CD14-positive monocyte (primary cell): ENCODE data around the gene UPB1. TPM values are rescaled to one million over a fixed set of nuclear protein-coding genes. Genes with fewer than 3 reads are reported as not detected.
"Not testable (repeated sequence)": the region's sequence is repeated elsewhere in the genome, so short reads cannot be mapped to it uniquely, and the experiment has no call there.

Experiments
- DNase-seq, 3 donors: peaks; one replicate each; pipeline ENCODE4 v3.0.0-alpha.2; 2011 to 2022
- H2AFZ ChIP-seq: 2 replicates; pipeline ENCODE4 v1.6.0; 2012; ENCODE audit warnings: mild to moderate bottlenecking, low read depth, low read length, inconsistent platforms; ENCODE audit not compliant: insufficient read depth, poor library complexity, severe bottlenecking
- H3K27ac ChIP-seq, 2 donors: 1 replicate in 1 of 2; 2 replicates in 1 of 2; pipeline ENCODE4 v1.5.1; 2012 to 2013; ENCODE audit warnings: low read length in 2 of 2, control low read depth in 1 of 2, inconsistent platforms in 1 of 2, low read depth in 1 of 2, mild to moderate bottlenecking in 1 of 2
- H3K27me3 ChIP-seq, 2 donors: one replicate each; pipeline versions ENCODE4 v1.6.0 to v1.6.1; 2011 to 2013; ENCODE audit warnings: low read length in 2 of 2; ENCODE audit not compliant: control insufficient read depth in 2 of 2, insufficient read depth in 2 of 2
- H3K36me3 ChIP-seq, 2 donors: replicated peaks in 1 of 2; 1 replicate in 1 of 2; 2 replicates in 1 of 2; pipeline versions ENCODE4 v1.5.1 to v1.6.1; 2012 to 2013; ENCODE audit warnings: low read length in 2 of 2, control low read depth in 1 of 2, inconsistent platforms in 1 of 2, mild to moderate bottlenecking in 1 of 2; ENCODE audit not compliant: insufficient read depth in 2 of 2, control insufficient read depth in 1 of 2
- H3K4me1 ChIP-seq, 2 donors: 1 replicate in 1 of 2; 2 replicates in 1 of 2; pipeline versions ENCODE4 v1.5.1 to v1.6.1; 2012 to 2013; ENCODE audit warnings: low read length in 2 of 2, control low read depth in 1 of 2, inconsistent platforms in 1 of 2, mild to moderate bottlenecking in 1 of 2, moderate library complexity in 1 of 2; ENCODE audit not compliant: insufficient read depth in 2 of 2, control insufficient read depth in 1 of 2
- H3K4me2 ChIP-seq: replicated peaks from 2 replicates; pipeline ENCODE3; 2012; ENCODE audit warnings: low read length, moderate library complexity, mild to moderate bottlenecking; ENCODE audit not compliant: poor library complexity, severe bottlenecking; ENCODE audit errors: extremely low read depth
- H3K4me3 ChIP-seq, 3 experiments: fragments of 200-600 bp in 1 of 3; sonication (generic) in 1 of 3; replicated peaks in 1 of 3; 1 replicate in 2 of 3; 2 replicates in 1 of 3; pipeline ENCODE4 v1.5.1; 2011 to 2013; ENCODE audit warnings: low read length in 3 of 3, mild to moderate bottlenecking in 3 of 3, control low read depth in 2 of 3, low read depth in 2 of 3, inconsistent platforms in 1 of 3, moderate library complexity in 1 of 3
- H3K79me2 ChIP-seq: 2 replicates; pipeline ENCODE4 v1.6.0; 2012; ENCODE audit warnings: mild to moderate bottlenecking, control low read depth, inconsistent platforms, low read length, moderate library complexity; ENCODE audit not compliant: insufficient read depth
- H3K9ac ChIP-seq: 2 replicates; pipeline ENCODE4 v1.6.0; 2017; ENCODE audit warnings: low read length, mild to moderate bottlenecking; ENCODE audit not compliant: insufficient read depth, poor library complexity, severe bottlenecking
- H3K9me3 ChIP-seq, 2 donors: replicated peaks in 1 of 2; 1 replicate in 1 of 2; 2 replicates in 1 of 2; pipeline versions ENCODE4 v1.5.1 to v1.6.1; 2012 to 2013; ENCODE audit warnings: low read length in 2 of 2, control low read depth in 1 of 2; ENCODE audit not compliant: control insufficient read depth in 1 of 2, insufficient read depth in 1 of 2
- H4K20me1 ChIP-seq: 2 replicates; pipeline ENCODE4 v1.6.0; 2012; ENCODE audit warnings: mild to moderate bottlenecking, low read length, control low read depth, moderate library complexity; ENCODE audit not compliant: insufficient read depth
- H3K27ac Mint-ChIP-seq, 7 donors: one replicate each; pipeline ENCODE4 v1.8.0; 2020; ENCODE audit warnings: mild to moderate bottlenecking in 7 of 7, mixed read lengths in 7 of 7, moderate library complexity in 6 of 7, inconsistent platforms in 2 of 7
- H3K27me3 Mint-ChIP-seq, 3 donors: one replicate each; pipeline ENCODE4 v1.8.0; 2021 to 2022; ENCODE audit warnings: low read depth in 3 of 3, mild to moderate bottlenecking in 3 of 3, mixed read lengths in 3 of 3, moderate library complexity in 3 of 3, inconsistent platforms in 1 of 3
- H3K36me3 Mint-ChIP-seq, 2 donors: one replicate each; pipeline ENCODE4 v1.8.0; 2020; ENCODE audit warnings: mixed read lengths in 2 of 2, inconsistent platforms in 1 of 2, mild to moderate bottlenecking in 1 of 2
- H3K4me1 Mint-ChIP-seq: one replicate; pipeline ENCODE4 v1.8.0; 2020; ENCODE audit warnings: mild to moderate bottlenecking, mixed read lengths
- H3K4me3 Mint-ChIP-seq, 2 donors: one replicate each; pipeline ENCODE4 v1.8.0; 2020; ENCODE audit warnings: mild to moderate bottlenecking in 2 of 2, mixed read lengths in 2 of 2, moderate library complexity in 1 of 2
- H3K9me3 Mint-ChIP-seq, 7 donors: one replicate each; pipeline ENCODE4 v1.8.0; 2020 to 2022; ENCODE audit warnings: mixed read lengths in 7 of 7, mild to moderate bottlenecking in 6 of 7, moderate library complexity in 6 of 7, inconsistent platforms in 2 of 7
- CTCF ChIP-seq: fragments of 200-600 bp; IDR thresholded peaks from one replicate; pipeline ENCODE4 v1.8.0; 2022; ENCODE audit warnings: antibody characterized with exemption, mild to moderate bottlenecking
- WGBS: methylation state at CpG from one replicate; pipeline ENCODE4 v1.1.5; 2013; ENCODE audit warnings: missing lambda C conversion rate; ENCODE audit not compliant: insufficient coverage; 5-methylcytosine and 5-hydroxymethylcytosine counted together
- intact Hi-C, 2 donors: fragments of 100-400 bp; cut with micrococcal nuclease; formaldehyde crosslinking; loops; one replicate each; pipeline versions ENCODE4 v1.15.0 to v1.15.1; 2023
- polyA plus RNA-seq, 3 donors: library from polyadenylated mRNA; depleted of rRNA in 1 of 3; unstranded in 2 of 3; stranded (reverse) in 1 of 3; fragments of 300-500 nt in 2 of 3; fragments of >200 nt in 1 of 3; fragmentation: Illumina TruSeq in 2 of 3; gene quantifications; 1 replicate in 2 of 3; 2 replicates in 1 of 3; pipeline ENCODE4 v1.2.3, GENCODE V29; 2012 to 2021

UPB1 gene
- polyA plus RNA-seq, 3 donors = 0.13 to 0.17 TPM; not detected in 1

DNA sequence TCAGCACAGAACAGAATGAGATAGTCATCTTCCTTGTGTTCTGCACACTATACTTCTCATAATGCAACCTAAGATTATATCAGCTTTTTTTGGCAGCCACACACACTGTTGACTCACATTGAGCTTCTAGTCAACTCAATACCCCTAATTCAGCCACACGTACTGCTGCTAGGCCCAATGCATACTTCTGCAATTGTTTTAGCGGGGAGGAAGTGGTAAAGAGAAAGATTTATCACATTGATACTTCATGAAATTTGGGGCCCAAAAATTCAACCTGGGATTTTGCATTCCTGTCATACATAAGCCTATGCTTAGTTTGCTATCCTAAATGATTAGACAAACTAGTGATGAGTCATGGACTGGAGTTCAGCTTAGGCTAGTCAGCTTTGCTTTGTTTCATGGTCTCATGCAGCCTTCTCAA lies 8.6 kb upstream of the UPB1 start:
- WGBS = no CpG with 5 or more reads among the region's 2 CpGs
- Histone ChIP-seq H2AFZ (no peak overlapping the region), H3K27ac (peak overlapping the region in 1 of 2 donors; percentile 8), H3K9ac (no peak overlapping the region), H3K4me2 (no peak overlapping the region), H3K79me2 (no peaks in the 10 kb centered on the region), H3K9me3 (no peaks in the 10 kb centered on the region), H4K20me1 (no peaks in the 10 kb centered on the region), H3K27me3 (no peaks in the 10 kb centered on the region), H3K4me3 (no peak overlapping the region), H3K4me1 (peaks cover 50 to 55% of the 10 kb centered on the region in 2 donors), H3K36me3 (no peaks in the 10 kb centered on the region)
- no peak for TF ChIP-seq CTCF
- peaks cover 0 to 3% of the 10 kb centered on the region in 2 donors for H3K36me3 Mint-ChIP-seq
- peaks cover 50% of the 10 kb centered on the region for H3K4me1 Mint-ChIP-seq
- intact Hi-C loops = no loop called here
- H3K4me3 Mint-ChIP-seq = no peak overlapping the region
- peak; percentile 64 to 83 (median 69) for DNase-seq
- H3K9me3 Mint-ChIP-seq = peaks cover 0 to 2% (median 0%) of the 10 kb centered on the region in 7 donors
- peak overlapping the region in 6 of 7 donors; percentile 62 to 93 (median 73) for H3K27ac Mint-ChIP-seq
- H3K27me3 Mint-ChIP-seq = peaks cover under 1 to 3% (median 1%) of the 10 kb centered on the region in 3 donors

DNA sequence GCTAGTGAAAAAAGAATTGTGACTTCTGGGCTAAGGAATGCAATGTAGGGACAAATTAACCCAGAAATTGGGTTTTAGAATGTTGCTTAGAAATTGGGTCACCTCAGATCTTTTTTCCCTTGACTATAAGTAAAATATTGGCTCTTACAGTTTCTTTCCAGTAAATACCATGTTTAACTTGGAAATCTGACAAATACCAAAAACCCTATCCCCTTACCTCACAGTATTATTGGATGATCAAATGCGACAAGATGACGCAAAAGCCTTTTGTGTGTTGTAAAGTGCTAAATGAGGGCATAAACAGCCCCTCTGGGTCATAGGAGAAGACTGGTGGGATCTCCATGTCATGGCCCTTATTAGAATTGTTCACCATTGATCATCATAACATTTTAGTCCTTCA lies 6.1 kb upstream of the UPB1 start:
- Histone ChIP-seq H3K9ac (no peak overlapping the region), H3K27ac (no peak overlapping the region), H3K4me3 (no peak overlapping the region), H4K20me1 (no peaks in the 10 kb centered on the region), H3K9me3 (peaks cover 0 to under 1% of the 10 kb centered on the region in 2 donors), H3K79me2 (no peaks in the 10 kb centered on the region), H3K27me3 (peaks cover 5 to 7% of the 10 kb centered on the region in 2 donors), H3K4me1 (peaks cover 27 to 31% of the 10 kb centered on the region in 2 donors), H3K36me3 (no peaks in the 10 kb centered on the region), H2AFZ (no peak overlapping the region), H3K4me2 (no peak overlapping the region)
- no peak for TF ChIP-seq CTCF
- H3K36me3 Mint-ChIP-seq = peaks cover 3 to 6% of the 10 kb centered on the region in 2 donors
- no CpG with 5 or more reads among the region's 2 CpGs for WGBS
- no peak overlapping the region for H3K27ac Mint-ChIP-seq
- peaks cover 33% of the 10 kb centered on the region for H3K4me1 Mint-ChIP-seq
- peaks cover 15 to 20% (median 16%) of the 10 kb centered on the region in 3 donors for H3K27me3 Mint-ChIP-seq
- H3K4me3 Mint-ChIP-seq = no peak overlapping the region
- no peak for DNase-seq
- intact Hi-C loops = no loop called here
- H3K9me3 Mint-ChIP-seq = peaks cover 0 to 2% (median 0%) of the 10 kb centered on the region in 7 donors

DNA sequence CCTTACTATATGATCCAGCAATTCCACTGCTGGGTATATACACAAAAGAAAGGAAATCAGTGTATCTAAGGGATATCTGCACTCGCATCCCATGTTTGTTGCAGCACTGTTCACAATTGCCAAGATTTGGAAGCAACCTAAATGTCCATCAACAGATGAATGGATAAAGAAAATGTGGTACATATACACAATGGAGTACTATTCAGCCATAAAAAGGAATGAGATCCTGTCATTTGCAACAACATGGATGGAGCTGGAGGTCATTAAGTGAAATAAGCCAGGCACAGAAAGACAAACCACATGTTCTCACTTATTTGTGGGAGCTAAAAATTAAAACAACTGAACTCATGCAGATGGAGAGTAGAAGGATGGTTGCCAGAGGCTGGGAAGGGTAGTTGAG lies 5.7 kb upstream of the UPB1 start:
- H3K4me1 Mint-ChIP-seq = peaks cover 28% of the 10 kb centered on the region
- H3K79me2 ChIP-seq, H2AFZ ChIP-seq, H3K9ac ChIP-seq, H3K36me3 Mint-ChIP-seq, H3K9me3 Mint-ChIP-seq, H3K36me3 ChIP-seq, H3K4me2 ChIP-seq, H4K20me1 ChIP-seq, H3K4me3 Mint-ChIP-seq, intact Hi-C loops, H3K27ac ChIP-seq, H3K9me3 ChIP-seq, DNase-seq, H3K4me3 ChIP-seq: not testable (repeated sequence)
- peak overlapping the region in 2 of 7 donors; percentile 8 to 15 for H3K27ac Mint-ChIP-seq
- H3K27me3 Mint-ChIP-seq = peaks cover 19 to 24% (median 21%) of the 10 kb centered on the region in 3 donors
- WGBS = no CpG with 5 or more reads among the region's 1 CpG
- Histone ChIP-seq H3K27me3 (peaks cover 9 to 12% of the 10 kb centered on the region in 2 donors), H3K4me1 (peaks cover 27 to 31% of the 10 kb centered on the region in 2 donors)
